HG02623 (cell line): ENCODE data around the gene TRMT11.
"Not testable (repeated sequence)": the region's sequence is repeated elsewhere in the genome, so short reads cannot be mapped to it uniquely, and the experiment has no call there.

Source experiments
- ATAC-seq: cut with Tn5 transposase; IDR thresholded peaks from one replicate; pipeline ENCODE4 v1.9.1; 2021; ENCODE audit warnings: moderate library complexity; ENCODE audit not compliant: unreplicated experiment

The TRMT11 gene

DNA sequence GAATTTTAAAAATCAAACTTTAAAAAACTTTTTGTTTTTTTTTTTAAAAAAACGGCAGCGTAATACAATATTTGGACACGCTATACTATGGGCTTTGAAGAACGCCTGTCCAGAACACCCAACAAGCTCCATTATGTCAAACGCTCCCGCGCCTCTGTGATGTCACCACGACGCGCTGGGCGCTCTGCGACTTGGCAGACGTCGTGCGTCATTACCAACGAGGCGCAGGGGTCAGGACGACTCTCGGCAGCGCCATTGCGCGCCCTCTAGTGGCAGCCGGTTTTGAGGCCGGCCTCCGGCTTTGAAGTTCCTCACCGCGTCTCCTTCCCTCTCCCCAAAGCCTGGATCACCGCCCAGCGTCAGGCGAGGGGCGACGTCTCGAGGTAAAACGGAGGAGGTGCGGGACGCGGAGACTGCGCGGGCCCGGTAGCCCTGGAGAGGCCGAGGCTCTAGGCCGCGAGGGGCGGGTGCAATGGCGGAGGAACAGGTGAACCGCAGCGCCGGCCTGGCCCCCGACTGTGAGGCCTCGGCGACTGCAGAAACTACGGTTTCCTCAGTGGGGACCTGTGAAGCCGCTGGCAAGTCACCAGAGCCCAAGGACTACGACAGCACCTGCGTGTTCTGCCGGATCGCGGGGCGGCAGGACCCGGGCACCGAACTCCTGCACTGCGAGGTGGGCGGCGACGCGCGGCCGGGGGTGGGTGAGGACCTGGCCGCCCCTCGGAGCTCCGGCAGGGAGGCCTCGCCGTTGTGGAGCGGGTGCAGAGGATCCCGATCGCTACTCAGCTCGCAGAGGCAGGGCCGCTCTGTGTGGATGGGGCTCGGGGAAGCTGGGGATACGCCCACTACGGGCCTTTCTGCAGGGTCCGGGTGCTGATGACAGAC lies 29.6 kb upstream of the TRMT11 start, which contains the start of gene HINT3:
HINT3 (plus strand) TSS at position 265 of the 885 bp plus-strand sequence; CDS start at position 473, 208 bp downstream.
- peak; percentile 93 for ATAC-seq

- ATAC-seq, result no peak
Observed at GRCh38 chr6:125957391-125957693, 29.0 kb upstream of the TRMT11 start.

DNA sequence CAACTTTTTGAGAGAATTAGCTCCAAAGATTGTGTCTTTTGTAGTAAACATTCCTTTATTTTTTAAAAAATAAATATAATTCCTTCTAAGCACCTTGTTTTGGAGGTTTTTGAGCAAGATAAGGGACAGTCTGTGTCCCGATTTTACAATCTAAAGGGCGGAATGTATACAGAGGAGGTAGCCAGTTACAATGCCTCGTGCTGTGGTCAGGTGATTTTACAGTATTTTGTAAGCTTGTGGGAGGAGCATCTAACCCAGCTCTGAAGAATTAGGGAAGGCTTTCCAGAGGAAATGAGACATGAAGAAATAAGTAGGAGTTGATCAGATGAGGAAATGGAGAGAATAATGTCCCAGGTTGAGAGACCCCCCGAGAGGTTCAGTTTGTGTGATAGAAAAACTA lies 28.5 kb upstream of the TRMT11 start:
- no peak for ATAC-seq

- ATAC-seq, result no peak
Observed at GRCh38 chr6:125959041-125959440, 27.3 kb upstream of the TRMT11 start.

GRCh38 chr6:125961117-125961516 lies 25.2 kb upstream of the TRMT11 start:
- no peak for ATAC-seq

DNA sequence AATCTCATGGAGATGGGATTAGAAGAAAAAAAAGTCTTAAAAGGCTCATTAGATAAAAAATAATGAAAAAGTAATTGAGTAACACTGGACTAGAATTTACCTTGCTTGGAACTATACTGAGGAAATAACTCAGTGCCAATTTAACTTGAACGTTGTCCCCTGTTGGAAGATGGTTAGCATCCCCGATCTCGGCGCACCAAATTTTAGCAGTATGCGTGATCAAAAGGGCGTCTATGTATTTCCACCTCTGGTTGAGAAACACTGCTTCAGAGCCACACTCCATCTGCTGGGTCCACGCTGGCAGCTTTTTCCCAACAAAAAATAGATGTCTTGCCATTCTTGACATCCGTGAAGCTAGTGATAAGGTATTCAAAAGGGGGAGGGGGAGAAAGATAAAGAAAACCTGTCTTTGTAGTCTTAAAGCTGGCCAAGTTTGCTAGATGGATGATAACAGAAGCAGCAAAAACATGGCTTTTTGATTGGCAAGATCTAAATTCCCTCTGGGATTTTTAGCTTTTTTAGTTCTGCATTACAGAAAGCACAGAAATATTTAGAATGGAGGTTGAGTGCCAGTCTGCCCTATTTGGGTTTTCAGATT lies 23.3 kb upstream of the TRMT11 start:
- no peak for ATAC-seq

DNA sequence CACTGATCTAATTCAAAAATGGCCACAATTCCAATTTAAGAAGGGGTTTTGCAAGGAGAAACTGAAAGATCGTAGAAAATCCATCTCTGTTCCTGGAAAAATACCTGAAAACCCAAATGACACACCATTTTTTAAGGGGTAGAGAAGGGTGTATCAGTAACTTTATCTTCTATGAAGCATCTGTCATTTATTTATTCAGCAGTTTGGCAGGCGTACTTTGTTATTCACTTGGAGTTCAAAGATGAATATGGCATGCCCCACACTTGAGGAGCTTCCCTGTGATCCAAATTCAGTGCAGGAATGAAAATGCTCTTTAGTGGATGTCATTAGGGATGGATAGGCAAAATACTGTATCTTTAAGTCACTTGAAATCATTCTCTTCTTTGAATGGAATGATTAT lies 22.5 kb upstream of the TRMT11 start:
- no peak for ATAC-seq

- no peak for ATAC-seq
Observed at GRCh38 chr6:125966569-125966968, 19.8 kb upstream of the TRMT11 start.

- no peak for ATAC-seq
Observed at GRCh38 chr6:125968493-125968892, 17.8 kb upstream of the TRMT11 start.

- ATAC-seq, result no peak
Observed at GRCh38 chr6:125970760-125971159, 15.6 kb upstream of the TRMT11 start.

- ATAC-seq, result not testable (repeated sequence)
Observed at GRCh38 chr6:125972478-125972877, 13.9 kb upstream of the TRMT11 start.

DNA sequence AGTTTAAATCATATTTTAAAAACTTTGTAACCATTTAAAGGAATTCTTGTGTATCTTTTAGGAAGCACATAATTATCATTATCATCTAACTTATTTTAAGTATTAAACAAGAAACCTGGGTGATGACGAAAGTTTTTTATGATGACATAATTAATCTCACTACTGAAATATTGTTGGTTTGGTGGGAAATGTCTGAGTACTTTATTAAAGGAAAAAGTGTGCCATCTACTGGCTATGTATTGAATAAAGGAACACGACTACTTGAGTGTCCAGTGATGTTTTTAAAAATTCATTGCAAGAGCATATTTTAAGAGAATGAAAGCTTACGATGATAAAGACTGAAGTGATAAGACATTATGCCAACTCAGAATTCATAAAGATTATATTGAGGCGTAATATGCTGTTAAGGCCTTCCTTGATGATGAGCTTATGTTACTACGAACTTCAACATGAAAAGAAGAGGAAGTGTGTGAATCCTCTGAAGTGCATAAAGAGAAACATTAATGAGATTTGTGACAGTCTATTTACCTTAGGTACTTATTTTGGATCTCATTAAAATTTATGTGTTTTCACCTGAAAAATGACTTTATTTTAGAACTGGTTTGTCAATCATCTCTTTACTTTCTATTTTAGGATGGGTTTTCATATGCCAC lies 12.0 kb upstream of the TRMT11 start:
- peak; percentile 81 for ATAC-seq

GRCh38 chr6:125979101-125979500 lies 7.2 kb upstream of the TRMT11 start:
- no peak for ATAC-seq

DNA sequence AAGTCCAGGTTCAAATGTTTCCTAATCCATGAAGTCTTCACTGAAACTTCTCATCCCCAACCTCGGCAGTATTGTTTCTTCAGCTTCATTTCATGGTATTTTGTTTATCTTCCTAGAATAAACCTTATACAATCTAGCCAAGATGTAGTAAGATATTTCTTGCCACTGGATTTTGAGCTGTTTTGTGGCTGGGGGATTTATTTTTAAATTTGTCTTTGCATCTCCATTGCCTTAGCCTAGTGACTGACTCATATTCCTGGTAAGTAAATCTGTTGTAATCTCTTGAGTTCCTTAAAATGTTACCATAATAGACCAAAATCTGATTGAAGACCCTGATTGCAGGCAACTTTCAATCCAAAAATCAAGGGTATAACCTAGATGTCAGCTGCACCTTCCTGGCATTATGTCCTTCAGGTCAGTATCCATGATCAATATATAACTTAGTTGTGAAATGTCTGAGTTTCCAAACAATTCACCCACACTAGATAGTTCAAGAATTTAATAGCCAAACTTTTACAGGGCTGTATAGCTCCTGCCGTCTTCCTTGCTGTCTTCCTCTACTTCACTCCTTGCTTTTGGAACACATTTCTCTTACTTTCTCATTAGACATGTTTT lies 4.7 kb upstream of the TRMT11 start:
- no peak for ATAC-seq

GRCh38 chr6:125983246-125983945 lies 2.9 kb upstream of the TRMT11 start:
- no peak for ATAC-seq

- no peak for ATAC-seq
Observed at GRCh38 chr6:125984311-125984710, 2.0 kb upstream of the TRMT11 start.

DNA sequence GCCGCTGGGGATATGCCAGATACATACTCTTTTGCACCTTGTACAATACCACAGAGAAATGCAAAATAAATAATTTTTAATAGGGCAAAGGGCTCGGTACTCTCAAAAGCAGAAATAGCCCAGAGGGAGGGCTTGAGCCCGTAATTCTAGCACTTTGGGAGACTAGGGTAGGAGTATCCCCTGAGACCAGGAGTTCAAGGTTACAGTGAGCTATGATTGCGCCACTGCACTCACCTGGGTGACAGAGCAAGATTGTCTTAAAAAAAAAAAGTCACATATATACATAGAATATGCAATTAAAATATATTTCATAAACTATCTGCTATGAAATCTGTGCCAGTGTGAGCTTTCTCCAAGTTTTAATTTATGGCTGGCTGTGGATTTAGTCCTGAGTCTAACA lies 818 bp upstream of the TRMT11 start:
- no peak for ATAC-seq

DNA sequence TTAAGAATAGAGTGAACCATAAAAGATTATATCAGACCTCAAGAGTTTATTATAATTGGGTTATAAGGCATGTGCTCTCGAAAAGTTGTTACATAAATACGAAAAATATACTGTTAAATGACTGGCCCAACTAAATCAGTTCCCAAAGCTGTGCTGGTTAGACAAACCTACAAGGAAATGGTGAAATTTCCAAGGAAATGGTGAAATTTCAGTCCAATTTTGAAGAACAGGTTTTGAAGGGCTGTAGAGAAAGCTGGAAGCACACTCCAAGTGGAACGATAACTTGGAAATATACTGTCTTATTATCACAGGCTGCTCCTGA lies 400 bp upstream of the TRMT11 start:
- ATAC-seq, result no peak

- ATAC-seq, result peak; percentile 19
Observed at GRCh38 chr6:125987026-125987617, 782 bp downstream of the TRMT11 start.

DNA sequence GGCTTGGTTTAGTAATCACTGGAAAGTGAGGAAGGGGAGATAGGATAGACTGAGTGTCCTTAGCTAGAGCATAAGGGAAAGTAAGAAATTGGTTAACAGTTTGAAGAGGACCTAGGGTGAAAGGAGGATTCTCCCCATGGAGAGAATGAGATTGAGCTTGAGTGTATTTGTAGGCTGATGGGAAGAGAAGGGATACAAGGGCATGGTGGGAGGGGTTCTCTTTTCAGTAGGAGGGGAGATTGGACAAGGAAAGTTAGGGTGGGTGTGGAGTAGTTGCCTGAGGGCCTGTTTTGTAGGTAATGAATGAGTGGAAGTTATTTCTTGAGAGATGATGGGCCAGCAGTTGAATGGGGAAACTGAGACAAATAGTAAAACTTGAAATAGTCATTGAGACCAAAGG lies 1.9 kb downstream of the TRMT11 start:
- ATAC-seq, result no peak

DNA sequence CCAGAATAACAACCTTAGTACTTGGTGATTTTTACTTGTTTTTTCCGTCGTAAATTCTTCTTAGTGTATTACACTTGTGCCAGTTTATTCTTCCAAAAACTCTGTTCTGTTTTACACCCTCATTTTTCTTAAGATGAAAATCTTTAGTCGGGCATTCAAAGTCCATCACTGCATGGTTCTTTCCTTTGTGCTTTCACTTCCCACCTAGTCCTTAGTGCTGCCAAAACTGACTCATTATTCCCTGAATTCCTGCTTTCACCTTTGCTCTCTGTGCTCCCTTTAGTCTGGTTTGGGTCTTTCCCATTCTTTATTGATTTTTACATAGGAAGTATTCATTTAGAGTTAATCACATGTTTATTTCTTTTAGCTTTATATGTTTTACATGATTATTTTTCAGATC lies 3.3 kb downstream of the TRMT11 start:
- ATAC-seq, result no peak
